Breast epithelium (tissue), 3 donors: ENCODE results near the gene ASB4.

Experiments used
- POLR2A ChIP-seq: fragments of 450-650 bp; IDR thresholded peaks from one replicate; pipeline ENCODE4 v1.6.1; 2016; ENCODE audit warnings: antibody characterized with exemption, mild to moderate bottlenecking, moderate library complexity
- POLR2AphosphoS5 ChIP-seq, 3 donors: sonication (generic); formaldehyde crosslinking; IDR thresholded peaks; one replicate each; pipeline ENCODE4 v1.6.1; 2017; ENCODE audit warnings: antibody characterized with exemption in 3 of 3
- TF ChIP-seq, protein P1 (sequence below), 3 donors: fragments of 450-650 bp; IDR thresholded peaks; one replicate each; pipeline ENCODE4 v1.5.1; 2016 to 2017; ENCODE audit warnings: antibody characterized with exemption in 3 of 3, mild to moderate bottlenecking in 3 of 3, moderate library complexity in 3 of 3

- TF ChIP-seq, protein P1, sequence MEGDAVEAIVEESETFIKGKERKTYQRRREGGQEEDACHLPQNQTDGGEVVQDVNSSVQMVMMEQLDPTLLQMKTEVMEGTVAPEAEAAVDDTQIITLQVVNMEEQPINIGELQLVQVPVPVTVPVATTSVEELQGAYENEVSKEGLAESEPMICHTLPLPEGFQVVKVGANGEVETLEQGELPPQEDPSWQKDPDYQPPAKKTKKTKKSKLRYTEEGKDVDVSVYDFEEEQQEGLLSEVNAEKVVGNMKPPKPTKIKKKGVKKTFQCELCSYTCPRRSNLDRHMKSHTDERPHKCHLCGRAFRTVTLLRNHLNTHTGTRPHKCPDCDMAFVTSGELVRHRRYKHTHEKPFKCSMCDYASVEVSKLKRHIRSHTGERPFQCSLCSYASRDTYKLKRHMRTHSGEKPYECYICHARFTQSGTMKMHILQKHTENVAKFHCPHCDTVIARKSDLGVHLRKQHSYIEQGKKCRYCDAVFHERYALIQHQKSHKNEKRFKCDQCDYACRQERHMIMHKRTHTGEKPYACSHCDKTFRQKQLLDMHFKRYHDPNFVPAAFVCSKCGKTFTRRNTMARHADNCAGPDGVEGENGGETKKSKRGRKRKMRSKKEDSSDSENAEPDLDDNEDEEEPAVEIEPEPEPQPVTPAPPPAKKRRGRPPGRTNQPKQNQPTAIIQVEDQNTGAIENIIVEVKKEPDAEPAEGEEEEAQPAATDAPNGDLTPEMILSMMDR (IDR thresholded peaks at IDR 0.05), result no peak
- TF ChIP-seq POLR2A, result no peak
- no peak for TF ChIP-seq POLR2AphosphoS5 (IDR thresholded peaks at IDR 0.05)
Measured at GRCh38 chr7:95517870-95518269, 32.1 kb downstream of the ASB4 start.
